GM21737 (cell line): Measurements from ENCODE around the gene HDAC4.

Experiments used
- ATAC-seq: cut with Tn5 transposase; IDR thresholded peaks from one replicate; pipeline ENCODE4 v1.9.1; 2021; ENCODE audit warnings: mild to moderate bottlenecking, moderate library complexity; ENCODE audit not compliant: unreplicated experiment

HDAC4 gene

GRCh38 chr2:239398521-239398921 lies 2.3 kb downstream of the HDAC4 start:
- ATAC-seq = no peak

- no peak for ATAC-seq
These were observed 2.8 kb downstream of the HDAC4 start for GRCh38 chr2:239397931-239398471.

GRCh38 chr2:239396881-239397681 lies 3.7 kb downstream of the HDAC4 start:
- no peak for ATAC-seq

- ATAC-seq = no peak
These were observed 5.3 kb downstream of the HDAC4 start for GRCh38 chr2:239395524-239395923.

- no peak for ATAC-seq
These were observed 5.8 kb downstream of the HDAC4 start for GRCh38 chr2:239394978-239395377.

- no peak for ATAC-seq
These were observed 6.4 kb downstream of the HDAC4 start for GRCh38 chr2:239394346-239394945.

- ATAC-seq = no peak
These were observed 6.9 kb downstream of the HDAC4 start for GRCh38 chr2:239393941-239394340.

- no peak for ATAC-seq
These were observed 7.4 kb downstream of the HDAC4 start for GRCh38 chr2:239393388-239393940.

GRCh38 chr2:239392688-239393387 lies 8.0 kb downstream of the HDAC4 start:
- ATAC-seq = no peak

- no peak for ATAC-seq
These were observed 8.8 kb downstream of the HDAC4 start for GRCh38 chr2:239392072-239392357.

GRCh38 chr2:239391286-239392071 lies 9.3 kb downstream of the HDAC4 start:
- ATAC-seq = no peak

GRCh38 chr2:239390546-239391285 lies 10.1 kb downstream of the HDAC4 start:
- no peak for ATAC-seq

- ATAC-seq = no peak
These were observed 11.1 kb downstream of the HDAC4 start for GRCh38 chr2:239389414-239390329.

- no peak for ATAC-seq
These were observed 12.3 kb downstream of the HDAC4 start for GRCh38 chr2:239388236-239389151.

- ATAC-seq = no peak
These were observed 13.0 kb downstream of the HDAC4 start for GRCh38 chr2:239387811-239388210.

- no peak for ATAC-seq
These were observed 13.9 kb downstream of the HDAC4 start for GRCh38 chr2:239386872-239387445.

- no peak for ATAC-seq
These were observed 14.7 kb downstream of the HDAC4 start for GRCh38 chr2:239386001-239386670.
